GM06990 (cell line): ENCODE measurements around the gene CTIF.

ENCODE experiments used
- DNase-seq: peaks from one replicate; pipeline ENCODE4 v3.0.0-alpha.2; 2011; ENCODE audit not compliant: insufficient read length; ENCODE audit errors: extremely low read depth
- H3K27me3 ChIP-seq: replicated peaks from 2 replicates; pipeline ENCODE4 v1.6.0; 2011; ENCODE audit warnings: low read length; ENCODE audit not compliant: control insufficient read depth, insufficient read depth
- H3K36me3 ChIP-seq: 2 replicates; pipeline ENCODE4 v1.5.1; 2011; ENCODE audit warnings: low read length; ENCODE audit not compliant: control insufficient read depth, insufficient read depth
- H3K4me3 ChIP-seq: replicated peaks from 2 replicates; pipeline ENCODE4 v1.5.1; 2011; ENCODE audit warnings: low read depth, mild to moderate bottlenecking, control low read depth, low read length
- CTCF ChIP-seq: IDR thresholded peaks from 2 replicates; pipeline ENCODE4 v1.5.1; 2011; ENCODE audit warnings: low read length, control low read depth, mild to moderate bottlenecking, inconsistent platforms; ENCODE audit not compliant: insufficient read depth, poor library complexity, severe bottlenecking

The CTIF gene

GRCh38 chr18:48550101-48550729, 11.4 kb downstream of the CTIF start:
- H3K4me3 ChIP-seq: no peak overlapping the region
- no peak for DNase-seq
- no peaks in the 10 kb centered on the region for H3K36me3 ChIP-seq
- no peak for TF ChIP-seq CTCF
- no peaks in the 10 kb centered on the region for H3K27me3 ChIP-seq

GRCh38 chr18:48551100-48551499, 12.3 kb downstream of the CTIF start:
- no peaks in the 10 kb centered on the region for H3K27me3 ChIP-seq
- DNase-seq: no peak
- H3K36me3 ChIP-seq: no peaks in the 10 kb centered on the region
- no peak overlapping the region for H3K4me3 ChIP-seq
- TF ChIP-seq CTCF: no peak

GRCh38 chr18:48552130-48552529, 13.3 kb downstream of the CTIF start:
- DNase-seq: no peak
- Histone ChIP-seq H3K4me3 (no peak overlapping the region), H3K36me3 (no peaks in the 10 kb centered on the region), H3K27me3 (no peaks in the 10 kb centered on the region)
- TF ChIP-seq CTCF: no peak

- Histone ChIP-seq H3K27me3 (no peaks in the 10 kb centered on the region), H3K36me3 (no peaks in the 10 kb centered on the region), H3K4me3 (no peak overlapping the region)
- DNase-seq: no peak
- TF ChIP-seq CTCF: no peak
These were observed 14.4 kb downstream of the CTIF start for GRCh38 chr18:48553236-48553635.

- no peak for TF ChIP-seq CTCF
- Histone ChIP-seq H3K4me3 (no peak overlapping the region), H3K36me3 (no peaks in the 10 kb centered on the region), H3K27me3 (no peaks in the 10 kb centered on the region)
- DNase-seq: no peak
These were observed 16.0 kb downstream of the CTIF start for GRCh38 chr18:48554610-48555400.
